ENCODE data around the gene PLEKHG7.

DNA sequence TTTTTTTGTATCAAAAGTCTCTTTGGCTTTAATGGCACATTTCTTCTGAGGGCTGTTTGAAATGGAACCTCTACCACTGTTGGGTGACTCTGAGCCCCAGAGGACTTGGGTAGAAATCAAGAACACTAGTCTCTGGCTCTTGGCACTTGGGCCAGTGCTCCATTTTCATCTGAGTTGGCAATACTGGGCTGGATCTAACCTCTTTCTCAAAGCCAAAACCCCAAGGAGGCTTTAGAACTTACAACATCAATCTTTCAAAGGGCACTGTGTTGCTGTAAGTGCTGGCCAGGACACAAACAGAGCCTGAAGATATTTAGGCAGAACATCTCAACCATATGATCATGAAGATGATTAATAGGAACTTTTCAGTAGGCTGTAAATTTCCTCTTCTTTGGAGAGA lies 34.0 kb upstream of the PLEKHG7 start:
- no peak for TF ChIP-seq POLR2AphosphoS5 (IDR thresholded peaks at IDR 0.05; ENCODE audit: borderline replicate concordance, low read depth, low read length)
- TF ChIP-seq EZH2 (IDR thresholded peaks at IDR 0.05), result no peak
